IMR-90 (cell line): ENCODE results near the gene MAP2K6. TPM values are rescaled to one million over a fixed set of nuclear protein-coding genes. Genes with fewer than 3 reads are reported as not detected.

Source experiments
- ATAC-seq: fragments of 200-7000 bp; cut with Tn5 transposase; 2 replicates; pipeline ENCODE4 v1.9.1; 2020; ENCODE audit warnings: low read depth, mild to moderate bottlenecking, moderate library complexity
- BruUV-seq: library from RNA; stranded (reverse); fragments of 400-500 nt; replicated peaks from 2 replicates; lab custom pipeline; 2021; lab: Mats Ljungman, UMichigan
- CTCF ChIA-PET: fragments of 300-600 bp; formaldehyde crosslinking; extraction: SDS; loops from one replicate; lab custom pipeline; 2021; ENCODE audit warnings: antibody characterized with exemption; lab: Yijun Ruan, JAX
- POLR2A ChIA-PET: fragments of 300-600 bp; sonication (Branson Sonifier 250); formaldehyde crosslinking; loops from one replicate; lab custom pipeline; 2022; ENCODE audit warnings: antibody characterized with exemption; ENCODE audit not compliant: unreplicated experiment; lab: Charles Lee
- DNase-seq: peaks from one replicate; pipeline ENCODE4 v3.0.0; 2013
- H2AFZ ChIP-seq: replicated peaks from 2 replicates; pipeline ENCODE3; 2013; ENCODE audit warnings: low read length, mild to moderate bottlenecking; ENCODE audit not compliant: poor library complexity
- H2AK5ac ChIP-seq: 2 replicates; pipeline ENCODE4 v1.6.1; 2013; ENCODE audit warnings: low read depth, low read length, inconsistent platforms
- H2AK9ac ChIP-seq: replicated peaks from 2 replicates; pipeline ENCODE3; 2013; ENCODE audit warnings: mild to moderate bottlenecking, low read depth, low read length, moderate library complexity; ENCODE audit not compliant: poor library complexity
- H2BK120ac ChIP-seq: 2 replicates; pipeline ENCODE4 v1.6.1; 2013; ENCODE audit warnings: low read depth, low read length, inconsistent platforms
- H2BK15ac ChIP-seq: 3 replicates; pipeline ENCODE4 v1.6.1; 2013; ENCODE audit warnings: low read depth, low read length, inconsistent platforms
- H2BK20ac ChIP-seq: 2 replicates; pipeline ENCODE4 v1.6.1; 2013; ENCODE audit warnings: low read depth, mild to moderate bottlenecking, inconsistent platforms, low read length, moderate library complexity
- H2BK5ac ChIP-seq: 2 replicates; pipeline ENCODE4 v1.6.1; 2013; ENCODE audit warnings: mild to moderate bottlenecking, low read depth, low read length, inconsistent platforms; ENCODE audit not compliant: poor library complexity, severe bottlenecking
- H3K14ac ChIP-seq: replicated peaks from 2 replicates; pipeline ENCODE4 v1.6.1; 2013; ENCODE audit warnings: low read depth, low read length, inconsistent platforms
- H3K18ac ChIP-seq: 2 replicates; pipeline ENCODE4 v1.6.1; 2013; ENCODE audit warnings: low read depth, low read length, control low read depth
- H3K23ac ChIP-seq: 2 replicates; pipeline ENCODE4 v1.6.1; 2013; ENCODE audit warnings: low read depth, low read length, inconsistent platforms
- H3K27ac ChIP-seq: 2 replicates; pipeline ENCODE4 v1.5.1; 2013; ENCODE audit warnings: mild to moderate bottlenecking, control low read depth, low read length; ENCODE audit not compliant: insufficient read depth
- H3K27me3 ChIP-seq: 2 replicates; pipeline ENCODE4 v1.6.1; 2013; ENCODE audit warnings: low read length; ENCODE audit not compliant: control insufficient read depth, insufficient read depth
- H3K36me3 ChIP-seq: 2 replicates; pipeline ENCODE4 v1.6.1; 2013; ENCODE audit warnings: low read length, mixed read lengths; ENCODE audit not compliant: control insufficient read depth, insufficient read depth
- H3K4ac ChIP-seq: 2 replicates; pipeline ENCODE4 v1.6.1; 2013; ENCODE audit warnings: low read depth, low read length, inconsistent platforms
- H3K4me1 ChIP-seq: 2 replicates; pipeline ENCODE4 v1.6.1; 2013; ENCODE audit warnings: low read length, mixed read lengths; ENCODE audit not compliant: control insufficient read depth, insufficient read depth
- H3K4me2 ChIP-seq: 2 replicates; pipeline ENCODE4 v1.6.1; 2013; ENCODE audit warnings: low read depth, mild to moderate bottlenecking, control low read depth, low read length, moderate library complexity
- H3K4me3 ChIP-seq: 2 replicates; pipeline ENCODE4 v1.5.1; 2013; ENCODE audit warnings: low read depth, mild to moderate bottlenecking, control low read depth, low read length, moderate library complexity; ENCODE audit not compliant: insufficient read depth
- H3K56ac ChIP-seq: 2 replicates; pipeline ENCODE4 v1.6.1; 2013; ENCODE audit warnings: low read length, inconsistent platforms; ENCODE audit not compliant: insufficient read depth; ENCODE audit errors: extremely low read depth
- H3K79me1 ChIP-seq, 2 experiments: 2 replicates each; pipeline ENCODE4 v1.6.1; 2013; ENCODE audit warnings: low read length in 2 of 2, inconsistent platforms in 1 of 2, low read depth in 1 of 2
- H3K9ac ChIP-seq: 2 replicates; pipeline ENCODE4 v1.6.1; 2013; ENCODE audit warnings: low read depth, low read length, control low read depth
- H3K9me1 ChIP-seq: 2 replicates; pipeline ENCODE4 v1.6.1; 2013; ENCODE audit warnings: low read length, inconsistent platforms; ENCODE audit not compliant: insufficient read depth
- H3K9me3 ChIP-seq: 2 replicates; pipeline ENCODE4 v1.6.1; 2013; ENCODE audit warnings: low read length; ENCODE audit not compliant: control insufficient read depth, insufficient read depth
- H4K20me1 ChIP-seq: 2 replicates; pipeline ENCODE4 v1.6.1; 2013; ENCODE audit warnings: low read length, inconsistent platforms; ENCODE audit not compliant: insufficient read depth
- H4K5ac ChIP-seq: 2 replicates; pipeline ENCODE4 v1.6.1; 2013; ENCODE audit warnings: mild to moderate bottlenecking, low read depth, low read length, control low read depth
- H4K8ac ChIP-seq, 2 experiments: 2 replicates each; pipeline ENCODE4 v1.6.1; 2013; ENCODE audit warnings: low read depth in 2 of 2, low read length in 2 of 2, control low read depth in 1 of 2, inconsistent platforms in 1 of 2
- H4K91ac ChIP-seq: 2 replicates; pipeline ENCODE4 v1.6.1; 2013; ENCODE audit warnings: low read depth, low read length, inconsistent platforms; ENCODE audit not compliant: insufficient read depth
- BHLHE40 ChIP-seq: fragments of 150-350 bp; IDR thresholded peaks from 2 replicates; pipeline ENCODE4 v1.6.1; 2016; ENCODE audit warnings: mild to moderate bottlenecking, low read depth, low read length
- CEBPB ChIP-seq: IDR thresholded peaks from 2 replicates; pipeline ENCODE4 v1.6.1; 2012; ENCODE audit warnings: low read depth, low read length, improper control_type of control experiment
- CHD1 ChIP-seq: IDR thresholded peaks from 2 replicates; pipeline ENCODE4 v1.6.1; 2012; ENCODE audit warnings: low read depth, low read length, improper control_type of control experiment
- FOS ChIP-seq: fragments of 150-350 bp; IDR thresholded peaks from 2 replicates; pipeline ENCODE4 v1.6.1; 2016; ENCODE audit warnings: low read depth, low read length
- MXI1 ChIP-seq: IDR thresholded peaks from 2 replicates; pipeline ENCODE4 v1.6.1; 2012; ENCODE audit warnings: low read depth, mild to moderate bottlenecking, low read length, moderate library complexity, borderline replicate concordance
- RFX5 ChIP-seq: IDR thresholded peaks from 2 replicates; pipeline ENCODE4 v1.8.0; 2012; ENCODE audit warnings: low read depth, mild to moderate bottlenecking, low read length, moderate library complexity
- USF2 ChIP-seq: fragments of 150-350 bp; IDR thresholded peaks from 2 replicates; pipeline ENCODE4 v1.6.1; 2017; ENCODE audit warnings: mild to moderate bottlenecking, antibody characterized with exemption, low read length, low read depth
- WGBS, 2 experiments: methylation state at CpG; one replicate each; pipeline versions ENCODE4 v1.1.5 to v1.1.7; 2013; ENCODE audit warnings: missing lambda C conversion rate in 2 of 2; ENCODE audit not compliant: insufficient read length in 1 of 2; ENCODE audit errors: extremely low coverage in 2 of 2; 5-methylcytosine and 5-hydroxymethylcytosine counted together
- dilution Hi-C: fragments of 300-500 bp; cut with HindIII; formaldehyde crosslinking; loops from one replicate; pipeline ENCODE4 v1.14.3; 2018; ENCODE audit warnings: low sequenced_read_pairs; ENCODE audit not compliant: unreplicated experiment
- in situ Hi-C: fragments of 300-500 bp; cut with MboI; formaldehyde crosslinking; loops from 3 replicates; pipeline ENCODE4 v1.14.3; 2019; ENCODE audit warnings: low sequenced_read_pairs, inconsistent platforms, mixed read lengths
- intact Hi-C: fragments of 100-400 bp; cut with micrococcal nuclease; formaldehyde crosslinking; loops from 2 replicates; pipeline ENCODE4 v1.10.0; 2022
- polyA plus RNA-seq, 3 experiments: library from polyadenylated mRNA; depleted of rRNA; stranded (reverse); fragments of >200 nt; gene quantifications; 2 replicates each; pipeline ENCODE4 v1.2.3, GENCODE V29; 2012; ENCODE audit warnings: low replicate concordance in 1 of 3
- total RNA-seq: library from RNA; depleted of rRNA; stranded (reverse); fragments of >200 nt; gene quantifications from 2 replicates; pipeline ENCODE4 v1.2.3, GENCODE V29; 2012

The MAP2K6 gene
- total and polyA plus RNA-seq, 2 of the 4 experiments (the other 2 are of a cell fraction): 2.4 to 5.7 TPM

GRCh38 chr17:69560987-69561441 is 146.5 kb downstream of the MAP2K6 start:
- Histone ChIP-seq H2BK120ac (no peak overlapping the region), H3K14ac (0 out of 2 replicates have a peak overlapping the region, but pooled peaks have one; percentile 3), H3K4me3 (no peak overlapping the region), H4K20me1 (no peaks in the 10 kb centered on the region), H3K56ac (no peak overlapping the region), H4K91ac (no peak overlapping the region), H2BK20ac (no peak overlapping the region), H3K9me3 (no peaks in the 10 kb centered on the region), H3K36me3 (no peaks in the 10 kb centered on the region), H2AFZ (no peak overlapping the region), H3K9me1 (no peaks in the 10 kb centered on the region), H3K4me2 (no peak overlapping the region), H3K9ac (no peak overlapping the region), H3K79me1 (no peaks in the 10 kb centered on the region), H3K23ac (no peak overlapping the region), H3K27ac (no peak overlapping the region), H3K4me1 (peaks cover 4% of the 10 kb centered on the region; the same call in 1 of the 2 replicates), H2BK5ac (no peak overlapping the region), H2AK9ac (no peak overlapping the region), H3K27me3 (no peaks in the 10 kb centered on the region; the same call in 1 of the 2 replicates), H3K4ac (no peak overlapping the region), H2BK15ac (no peak overlapping the region), H3K18ac (no peak overlapping the region), H4K8ac (no peak overlapping the region), H2AK5ac (no peak overlapping the region), H4K5ac (no peak overlapping the region)
- peak; percentile 21 for DNase-seq
- dilution Hi-C loops: no loop called here
- peak; percentile 65 for ATAC-seq
- no TSS peak for BruUV-seq
- ChIA-PET CTCF (interaction anchor here (0.6 to 1.2 kb wide), 2 partner anchors 583 to 1092 kb away, joined by 3 read pairs; no protein-coding TSS in a partner anchor), POLR2A (no interaction called here)
- 83% methylated on average over 1 of the region's 3 CpGs; no CpG with 5 or more reads in 1 of the 2 experiments for WGBS, 2 experiments
- TF ChIP-seq USF2: no peak
- TF ChIP-seq BHLHE40: no peak
- no peak for TF ChIP-seq MXI1
- TF ChIP-seq CEBPB: no peak
- no peak for TF ChIP-seq RFX5
- no peak for TF ChIP-seq FOS
- TF ChIP-seq CHD1: no peak
- in situ Hi-C loops: loop anchor here (10.0 kb wide), 2 partner anchors 584 to 994 kb away; no protein-coding TSS in a partner anchor
- intact Hi-C loops: loop anchor here (10.0 kb wide), 1 partner anchor 994 kb away; no protein-coding TSS in a partner anchor
